Erythroblast (primary cell): ENCODE measurements around the gene FBXO42.
"Not testable (repeated sequence)": the region's sequence is repeated elsewhere in the genome, so short reads cannot be mapped to it uniquely, and the experiment has no call there.

ENCODE experiments used
- DNase-seq, 2 experiments: peaks; one replicate each; lab custom pipeline; 2025; lab: John Stamatoyannopoulos, UW
- GATA1 ChIP-seq: IDR thresholded peaks from 2 replicates; pipeline ENCODE4 v1.6.1; 2011; ENCODE audit warnings: low read depth, mild to moderate bottlenecking, control low read depth, low read length, moderate library complexity
- POLR2A ChIP-seq: IDR thresholded peaks from 2 replicates; pipeline ENCODE4 v1.6.1; 2011; ENCODE audit warnings: mild to moderate bottlenecking, low read length

FBXO42 gene

DNA sequence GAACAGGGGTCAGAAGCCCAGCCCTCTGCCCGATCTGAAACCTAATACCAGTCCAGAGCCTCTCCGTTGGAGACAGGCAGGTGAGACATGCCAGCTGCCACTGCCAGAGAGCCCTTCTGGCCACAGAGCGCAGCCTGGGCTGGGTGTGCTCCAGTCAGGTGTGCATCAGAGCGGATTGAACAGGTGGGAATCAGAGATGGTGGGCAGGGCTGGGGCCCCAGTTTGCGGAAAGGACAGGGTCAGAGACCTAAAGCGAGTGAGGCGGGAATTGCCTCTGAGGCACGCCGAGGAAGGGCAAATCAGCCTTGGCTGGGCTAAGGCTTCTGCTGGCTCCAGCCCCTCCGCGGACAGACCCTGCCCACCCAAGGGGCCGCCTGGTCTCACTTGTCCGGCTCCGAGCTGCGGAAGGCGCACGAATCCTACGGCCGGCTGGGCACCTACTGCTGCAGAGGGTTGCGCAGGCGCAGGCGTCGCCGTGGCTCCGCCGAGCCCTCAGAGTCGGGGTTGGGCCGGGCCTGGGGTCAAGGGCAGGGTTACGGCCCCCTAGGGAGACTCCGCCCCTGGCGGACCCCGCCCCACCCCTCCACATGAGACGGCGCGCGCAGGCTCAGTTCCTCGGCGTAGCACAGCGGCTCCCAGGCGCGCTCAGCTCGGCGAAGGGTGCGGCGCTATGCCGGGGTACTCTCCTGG lies 125.6 kb downstream of the FBXO42 start:
- DNase-seq, result peak; percentile 81 to 85
- no peak for TF ChIP-seq POLR2A
- no peak for TF ChIP-seq GATA1

GRCh38 chr1:16226129-16226489 lies 126.2 kb downstream of the FBXO42 start:
- no peak for TF ChIP-seq POLR2A
- TF ChIP-seq GATA1, result no peak
- DNase-seq, result no peak

- TF ChIP-seq POLR2A (no peak), GATA1 (no peak)
- DNase-seq, result no peak
Measured at GRCh38 chr1:16224472-16224871, 127.8 kb downstream of the FBXO42 start.

GRCh38 chr1:16222716-16223115 lies 129.6 kb downstream of the FBXO42 start:
- DNase-seq, result not testable (repeated sequence)

DNA sequence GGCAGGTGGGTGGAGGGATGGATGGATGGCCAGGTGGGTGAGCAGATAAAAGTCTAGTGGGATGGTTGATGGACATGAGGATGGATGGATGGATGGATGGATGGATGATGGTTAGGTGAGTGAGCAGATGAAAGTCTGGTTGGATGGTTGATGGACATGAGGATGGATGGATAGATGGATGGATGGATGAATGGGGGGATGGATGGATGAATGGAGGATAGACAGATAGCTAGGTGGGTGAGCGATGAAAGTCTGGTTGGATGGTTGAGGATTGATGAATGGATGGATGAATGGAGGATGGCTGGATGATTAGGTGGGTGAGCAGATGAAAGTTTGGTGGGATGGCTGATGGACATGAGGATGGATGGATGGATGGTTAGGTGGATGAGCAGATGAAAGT lies 130.8 kb downstream of the FBXO42 start:
- TF ChIP-seq GATA1 (no peak), POLR2A (no peak)
- DNase-seq, result no peak

GRCh38 chr1:16219968-16220500 lies 132.2 kb downstream of the FBXO42 start:
- no peak for TF ChIP-seq POLR2A
- TF ChIP-seq GATA1, result no peak
- no peak for DNase-seq

- no peak for TF ChIP-seq GATA1
- no peak for TF ChIP-seq POLR2A
- no peak for DNase-seq
Measured at GRCh38 chr1:16218674-16219071, 133.6 kb downstream of the FBXO42 start.

- TF ChIP-seq GATA1 (no peak), POLR2A (no peak)
Measured at GRCh38 chr1:16218014-16218673, 134.1 kb downstream of the FBXO42 start.

DNA sequence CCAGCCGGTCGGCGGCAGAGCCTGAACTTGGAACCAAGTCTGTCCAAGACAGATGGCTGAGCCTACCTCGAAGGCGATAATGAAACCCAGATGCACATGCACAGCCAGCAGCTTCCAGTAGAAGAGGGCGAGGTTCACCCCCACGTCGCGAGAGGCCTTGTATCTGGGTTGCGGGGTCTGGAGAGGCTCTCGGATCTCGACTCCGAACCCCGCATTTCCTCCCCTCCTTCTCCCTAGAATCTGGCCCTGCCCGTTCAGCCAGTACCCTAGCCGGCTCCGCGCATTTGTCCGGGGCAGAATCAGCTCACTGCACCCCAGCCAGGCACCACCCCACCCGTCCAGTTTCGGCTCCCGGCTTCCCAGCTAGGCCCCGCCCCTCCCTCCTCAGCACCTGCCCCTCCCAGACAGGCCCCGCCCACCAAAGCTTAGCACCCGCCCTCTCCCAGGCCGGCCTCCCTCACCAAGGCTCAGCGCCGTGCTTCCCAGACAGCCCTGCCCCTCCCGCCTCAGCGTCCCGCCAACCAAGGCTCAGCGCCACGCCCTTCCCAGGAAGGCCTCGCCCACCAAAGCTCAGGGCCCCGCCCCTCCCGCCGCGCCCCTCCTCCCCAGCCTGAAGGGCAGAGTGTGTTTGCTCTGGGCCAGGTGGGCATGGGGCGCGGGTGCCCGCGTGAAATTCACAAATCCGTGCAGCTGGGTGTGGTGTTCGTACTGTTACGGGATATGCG lies 135.1 kb downstream of the FBXO42 start:
- TF ChIP-seq GATA1 (no peak), POLR2A (peak; percentile 47)
- DNase-seq, result peak; percentile 98 to 99

More at GRCh38 chr1:16218014-16218673, 134.1 kb downstream of the FBXO42 start:
- DNase-seq, result no peak

- peak; percentile 86 to 90 for DNase-seq
- TF ChIP-seq POLR2A, result peak; percentile 50
- TF ChIP-seq GATA1, result no peak
Measured at GRCh38 chr1:16215882-16216753, 136.2 kb downstream of the FBXO42 start.

GRCh38 chr1:16215240-16215639 lies 137.0 kb downstream of the FBXO42 start:
- not testable (repeated sequence) for DNase-seq

- not testable (repeated sequence) for DNase-seq
Measured at GRCh38 chr1:16213544-16213943, 138.7 kb downstream of the FBXO42 start.

GRCh38 chr1:16213013-16213412 lies 139.3 kb downstream of the FBXO42 start:
- TF ChIP-seq GATA1 (no peak), POLR2A (no peak)
- no peak for DNase-seq
